ENCODE measurements around the gene GTF3C1.

GTF3C1 gene

DNA sequence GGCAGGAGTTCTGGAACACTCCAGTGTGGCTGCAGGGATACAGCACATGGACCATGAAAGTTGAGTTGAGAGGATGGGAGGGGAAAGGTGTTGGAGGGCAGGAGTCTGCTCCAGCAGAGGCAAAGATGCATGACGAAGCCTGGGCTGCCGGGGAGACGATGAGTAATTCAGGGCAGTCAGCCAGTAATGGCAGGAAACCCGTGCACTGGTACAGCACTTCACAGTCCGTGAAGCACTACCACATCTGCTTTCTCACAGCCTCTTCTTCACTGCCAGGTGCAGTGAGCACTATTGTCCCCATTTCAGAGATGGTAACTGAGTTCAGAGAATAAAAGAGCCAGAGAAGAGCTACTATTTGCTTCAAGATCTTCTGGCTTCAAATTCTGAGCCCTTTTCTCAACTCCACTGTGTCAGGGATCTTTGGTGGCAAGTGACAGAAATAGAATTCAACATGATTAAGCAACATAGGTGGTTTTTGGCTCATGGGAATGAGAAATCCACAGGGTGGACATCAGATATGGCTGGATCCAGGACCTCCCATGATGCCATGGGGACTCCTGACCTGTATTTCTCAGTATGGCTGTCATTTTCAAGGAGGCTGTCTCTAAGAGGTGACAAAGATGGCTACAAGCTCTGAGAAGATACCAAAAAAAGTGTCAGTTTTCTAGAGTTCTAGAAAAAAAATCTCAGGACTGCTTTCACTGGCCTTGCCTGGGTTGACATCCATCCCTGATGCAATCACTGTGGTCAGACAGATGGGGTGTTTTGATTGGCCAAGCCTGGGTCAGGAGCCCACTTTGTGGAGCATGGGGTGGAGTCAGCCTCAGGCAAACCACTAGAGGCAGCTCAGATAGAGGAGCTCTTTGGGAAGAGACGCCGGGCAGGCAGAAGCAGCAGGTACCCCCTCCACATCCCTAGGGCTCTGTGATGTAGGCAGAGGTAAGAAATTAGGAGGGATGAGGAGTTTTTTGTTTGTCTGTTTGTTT is 123.0 kb downstream of the GTF3C1 start:
- Histone ChIP-seq H2AFZ (ENCODE audit: low read length) (no peak overlapping the region), H3F3A (ENCODE audit: insufficient read depth, low read length) (no peaks in the 10 kb centered on the region), H3K27me3 (replicated peaks; ENCODE audit: insufficient read depth, low read length) (no peaks in the 10 kb centered on the region), H3K9ac (ENCODE audit: low read length) (no peak overlapping the region), H3K27ac (ENCODE audit: low read length) (no peak overlapping the region), H3K4me1 (ENCODE audit: low read length) (peaks cover 11% of the 10 kb centered on the region; the same call in 1 of the 2 replicates), H3K9me3 (replicated peaks; ENCODE audit: insufficient read depth, low read length) (no peaks in the 10 kb centered on the region), H3K79me2 (ENCODE audit: low read length) (no peaks in the 10 kb centered on the region), H3K4me2 (ENCODE audit: low read depth, low read length) (no peak overlapping the region), H4K20me1 (ENCODE audit: insufficient read depth, low read length) (no peaks in the 10 kb centered on the region), H3K9me2 (replicated peaks; ENCODE audit: insufficient read depth, low read length) (no peaks in the 10 kb centered on the region), H3K4me3 (ENCODE audit: low read length) (no peak overlapping the region), H3K36me3 (replicated peaks; ENCODE audit: insufficient read depth, low read length) (0 out of 2 replicates have a peak, but pooled peaks cover 1% of the 10 kb centered on the region)
- TF ChIP-seq, protein P1, sequence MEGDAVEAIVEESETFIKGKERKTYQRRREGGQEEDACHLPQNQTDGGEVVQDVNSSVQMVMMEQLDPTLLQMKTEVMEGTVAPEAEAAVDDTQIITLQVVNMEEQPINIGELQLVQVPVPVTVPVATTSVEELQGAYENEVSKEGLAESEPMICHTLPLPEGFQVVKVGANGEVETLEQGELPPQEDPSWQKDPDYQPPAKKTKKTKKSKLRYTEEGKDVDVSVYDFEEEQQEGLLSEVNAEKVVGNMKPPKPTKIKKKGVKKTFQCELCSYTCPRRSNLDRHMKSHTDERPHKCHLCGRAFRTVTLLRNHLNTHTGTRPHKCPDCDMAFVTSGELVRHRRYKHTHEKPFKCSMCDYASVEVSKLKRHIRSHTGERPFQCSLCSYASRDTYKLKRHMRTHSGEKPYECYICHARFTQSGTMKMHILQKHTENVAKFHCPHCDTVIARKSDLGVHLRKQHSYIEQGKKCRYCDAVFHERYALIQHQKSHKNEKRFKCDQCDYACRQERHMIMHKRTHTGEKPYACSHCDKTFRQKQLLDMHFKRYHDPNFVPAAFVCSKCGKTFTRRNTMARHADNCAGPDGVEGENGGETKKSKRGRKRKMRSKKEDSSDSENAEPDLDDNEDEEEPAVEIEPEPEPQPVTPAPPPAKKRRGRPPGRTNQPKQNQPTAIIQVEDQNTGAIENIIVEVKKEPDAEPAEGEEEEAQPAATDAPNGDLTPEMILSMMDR (IDR thresholded peaks at IDR 0.05; ENCODE audit: low read length): no peak
- DNase-seq: no peak

DNA sequence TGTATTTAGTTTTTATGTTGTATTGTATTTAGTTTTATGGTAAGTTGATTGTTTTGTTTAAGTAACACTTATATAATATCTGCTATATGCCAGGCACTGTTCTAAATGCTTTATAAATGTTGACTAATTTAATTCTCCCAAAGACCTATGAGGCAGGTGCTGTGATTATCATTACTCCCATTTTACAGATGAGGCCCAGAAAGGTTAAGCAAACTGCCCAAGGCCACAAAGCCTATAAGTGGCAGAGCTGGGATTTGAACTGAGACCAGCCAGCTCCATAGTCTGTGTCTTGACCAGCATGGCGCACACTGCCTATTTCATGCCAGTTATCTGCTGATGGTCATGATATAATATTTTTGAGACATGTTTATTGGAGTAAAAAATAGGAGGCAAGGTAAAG is 123.8 kb downstream of the GTF3C1 start:
- Histone ChIP-seq H3K4me2 (ENCODE audit: low read depth, low read length) (no peak overlapping the region), H4K20me1 (ENCODE audit: insufficient read depth, low read length) (no peaks in the 10 kb centered on the region), H3K9me2 (replicated peaks; ENCODE audit: insufficient read depth, low read length) (no peaks in the 10 kb centered on the region), H3F3A (ENCODE audit: insufficient read depth, low read length) (no peaks in the 10 kb centered on the region), H2AFZ (ENCODE audit: low read length) (no peak overlapping the region), H3K79me2 (ENCODE audit: low read length) (no peaks in the 10 kb centered on the region), H3K4me1 (ENCODE audit: low read length) (peaks cover 7% of the 10 kb centered on the region; the same call in 1 of the 2 replicates), H3K9me3 (replicated peaks; ENCODE audit: insufficient read depth, low read length) (no peaks in the 10 kb centered on the region), H3K36me3 (replicated peaks; ENCODE audit: insufficient read depth, low read length) (0 out of 2 replicates have a peak, but pooled peaks cover 5% of the 10 kb centered on the region), H3K27ac (ENCODE audit: low read length) (no peak overlapping the region), H3K4me3 (ENCODE audit: low read length) (no peak overlapping the region), H3K27me3 (replicated peaks; ENCODE audit: insufficient read depth, low read length) (no peaks in the 10 kb centered on the region), H3K9ac (ENCODE audit: low read length) (no peak overlapping the region)
- no peak for DNase-seq
- no peak for TF ChIP-seq EZH2phosphoT487 (IDR thresholded peaks at IDR 0.05; ENCODE audit: low read length)
- TF ChIP-seq, protein P1 (IDR thresholded peaks at IDR 0.05; ENCODE audit: low read length): no peak
- TF ChIP-seq EZH2 (optimal IDR thresholded peaks at IDR 0.05; ENCODE audit: low read depth, low read length): no peak

DNA sequence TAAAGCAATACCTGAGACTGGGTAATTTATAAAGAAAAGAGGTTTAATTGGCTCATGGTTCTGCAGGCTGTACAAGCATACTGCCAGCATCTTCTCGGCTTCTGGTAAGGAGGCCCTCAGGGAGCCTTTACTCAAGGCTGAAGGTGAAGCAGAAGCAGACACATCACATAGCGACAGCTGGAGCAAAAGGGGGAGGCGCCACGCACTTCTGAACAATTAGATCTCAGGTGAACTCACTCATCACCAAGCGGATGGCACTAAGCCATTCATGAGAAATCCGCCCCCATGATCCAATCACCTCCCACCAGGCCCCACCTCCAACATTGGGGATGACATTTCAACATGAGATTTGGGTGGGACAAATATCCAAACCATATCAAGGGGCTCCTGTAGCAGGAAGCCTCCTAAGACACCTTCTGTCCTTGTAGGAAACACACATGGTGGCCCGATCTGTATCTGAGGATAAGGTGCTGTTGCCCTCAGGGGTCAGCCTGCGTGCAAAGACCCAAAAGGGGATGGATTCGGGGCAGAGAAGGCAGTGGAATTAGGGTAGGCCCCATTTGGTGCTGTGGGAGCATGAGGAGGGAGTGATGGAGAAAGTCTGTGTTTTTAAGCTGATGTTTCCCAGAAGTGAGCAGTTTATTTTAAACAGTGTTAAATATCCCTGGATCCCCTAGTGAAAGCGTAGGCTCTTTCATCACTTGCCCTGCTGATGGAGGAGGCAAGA is 124.8 kb downstream of the GTF3C1 start:
- no peak overlapping the region for H2AFZ ChIP-seq (ENCODE audit: low read length)
- H3K27ac ChIP-seq (ENCODE audit: low read length): no peak overlapping the region
- no peaks in the 10 kb centered on the region for H3F3A ChIP-seq (ENCODE audit: insufficient read depth, low read length)
- no peak for DNase-seq
- no peaks in the 10 kb centered on the region for H4K20me1 ChIP-seq (ENCODE audit: insufficient read depth, low read length)
- no peaks in the 10 kb centered on the region for H3K4me1 ChIP-seq (ENCODE audit: low read length)
- no peak for TF ChIP-seq EZH2 (optimal IDR thresholded peaks at IDR 0.05; ENCODE audit: low read depth, low read length)
- TF ChIP-seq, protein P1 (IDR thresholded peaks at IDR 0.05; ENCODE audit: low read length): no peak
- TF ChIP-seq EZH2phosphoT487 (IDR thresholded peaks at IDR 0.05; ENCODE audit: low read length): no peak
- H3K4me2 ChIP-seq (ENCODE audit: low read depth, low read length): no peak overlapping the region
- H3K9ac ChIP-seq (ENCODE audit: low read length): no peak overlapping the region
- no peaks in the 10 kb centered on the region for H3K9me2 ChIP-seq (replicated peaks; ENCODE audit: insufficient read depth, low read length)
- no peaks in the 10 kb centered on the region for H3K9me3 ChIP-seq (replicated peaks; ENCODE audit: insufficient read depth, low read length)
- no peaks in the 10 kb centered on the region for H3K27me3 ChIP-seq (replicated peaks; ENCODE audit: insufficient read depth, low read length)
- H3K4me3 ChIP-seq (ENCODE audit: low read length): no peak overlapping the region
- 0 out of 2 replicates have a peak, but pooled peaks cover 5% of the 10 kb centered on the region for H3K36me3 ChIP-seq (replicated peaks; ENCODE audit: insufficient read depth, low read length)
- no peaks in the 10 kb centered on the region for H3K79me2 ChIP-seq (ENCODE audit: low read length)

Measured in MM.1S (cell line).